ENCODE measurements around the gene KRT6A. TPM values are rescaled to one million over a fixed set of nuclear protein-coding genes. Genes with fewer than 3 reads are reported as not detected.

KRT6A gene
- total and polyA plus RNA-seq, 2 of the 8 experiments (the other 6 are each of a cell fraction or from before 2014, with no cell fraction given): 0.11 TPM; not detected in 1

GRCh38 chr12:52439845-52440244 is 53.2 kb downstream of the KRT6A start:
- no peak overlapping the region for H4K91ac ChIP-seq (replicated peaks; ENCODE audit: insufficient read length, low read length)
- H2AFZ ChIP-seq (ENCODE audit: low read length): no peak overlapping the region
- H3K23me2 ChIP-seq (ENCODE audit: low read depth, low read length): no peaks in the 10 kb centered on the region
- no peak overlapping the region for H2BK120ac ChIP-seq (replicated peaks; ENCODE audit: low read depth, low read length)
- peaks cover 0 to 5% (median 3%) of the 10 kb centered on the region in 4 experiments; a peak in 3 of 7 replicates for H3K4me1 ChIP-seq (replicated peaks in 1 of 4; ENCODE audit: control insufficient read depth in 3 of 4, insufficient read depth in 4 of 4, low read length in 3 of 4)
- DNase-seq (ENCODE audit: low read depth in 1 of 2, low spot score in 2 of 2): no peak
- no peak overlapping the region for H4K8ac ChIP-seq (ENCODE audit: extremely low read depth, insufficient read depth, low read length)
- H4K20me1 ChIP-seq (replicated peaks in 1 of 2; ENCODE audit: control insufficient read depth in 1 of 2, insufficient read depth in 2 of 2, low read length in 2 of 2): no peaks in the 10 kb centered on the region
- 87% methylated on average over 2 of the region's 2 CpGs; no CpG with 5 or more reads in 1 of the 2 experiments for WGBS, 2 experiments (ENCODE audit: extremely low coverage in 1 of 2, insufficient coverage in 1 of 2, insufficient read length in 1 of 2, insufficient replicate concordance in 2 of 2, low coverage in 1 of 2, low lambda C conversion rate in 2 of 2, missing lambda C conversion rate in 1 of 2)
- no peak overlapping the region for H3K23ac ChIP-seq (ENCODE audit: insufficient read length)
- no peak overlapping the region for H3K14ac ChIP-seq (ENCODE audit: insufficient read length)
- no peak overlapping the region for H3K4me3 ChIP-seq (ENCODE audit: extremely low read depth in 1 of 4, insufficient read depth in 2 of 4, low read depth in 3 of 4, low read length in 4 of 4)
- ChIA-PET CTCF (ENCODE audit: partially characterized antibody) (interaction anchor here (0.6 to 3.1 kb wide), 9 partner anchors 9 to 440 kb away, joined by 3 to 12 read pairs (median 4); no protein-coding TSS in a partner anchor), POLR2A (ENCODE audit: partially characterized antibody) (no interaction called here)
- TF ChIP-seq EP300 (IDR thresholded peaks at IDR 0.05; ENCODE audit: borderline replicate concordance in 1 of 2, low read depth in 2 of 2, low read length in 2 of 2) (no peak), RAD21 (IDR thresholded peaks at IDR 0.05 in 1 of 2, conservative IDR thresholded peaks at IDR 0.05 in 1 of 2; ENCODE audit: low read depth in 2 of 2, low read length in 2 of 2) (no peak), BCL11A (IDR thresholded peaks at IDR 0.05; ENCODE audit: low read depth in 2 of 2, low read length in 2 of 2) (no peak), ZNF274 (IDR thresholded peaks at IDR 0.05; ENCODE audit: borderline replicate concordance, extremely low read depth, low read length) (no peak), RFX5 (IDR thresholded peaks at IDR 0.05; ENCODE audit: borderline replicate concordance, low read depth, low read length) (no peak), JUN (IDR thresholded peaks at IDR 0.05; ENCODE audit: low read depth, low read length) (no peak), POU5F1 (IDR thresholded peaks at IDR 0.05; ENCODE audit: low read depth, low read length) (no peak), USF2 (IDR thresholded peaks at IDR 0.05; ENCODE audit: low read length) (no peak), CHD1 (IDR thresholded peaks at IDR 0.05; ENCODE audit: low read depth, low read length) (no peak), HDAC6 (IDR thresholded peaks at IDR 0.05; ENCODE audit: low read depth, low read length) (no peak)
- TF ChIP-seq, protein P1, sequence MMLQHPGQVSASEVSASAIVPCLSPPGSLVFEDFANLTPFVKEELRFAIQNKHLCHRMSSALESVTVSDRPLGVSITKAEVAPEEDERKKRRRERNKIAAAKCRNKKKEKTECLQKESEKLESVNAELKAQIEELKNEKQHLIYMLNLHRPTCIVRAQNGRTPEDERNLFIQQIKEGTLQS (IDR thresholded peaks at IDR 0.05; ENCODE audit: insufficient read depth, low read depth, low read length): no peak
- no peaks in the 10 kb centered on the region for H3K79me2 ChIP-seq (ENCODE audit: control insufficient read depth in 1 of 2, insufficient read depth in 2 of 2, low read length in 2 of 2)
- no peak overlapping the region for H2BK12ac ChIP-seq (ENCODE audit: low read depth, low read length)
- no peak overlapping the region for H2BK5ac ChIP-seq (ENCODE audit: low read depth, low read length)
- no peak overlapping the region for H3K4ac ChIP-seq (replicated peaks; ENCODE audit: insufficient read length, low read depth, low read length)
- no peak overlapping the region for H3K9ac ChIP-seq (replicated peaks in 1 of 4; ENCODE audit: extremely low read depth in 1 of 4, low read depth in 3 of 4, low read length in 3 of 4)
- no peak overlapping the region for H3K4me2 ChIP-seq (ENCODE audit: insufficient read depth in 1 of 2, low read depth in 2 of 2, low read length in 2 of 2)
- no peaks in the 10 kb centered on the region for H3K79me1 ChIP-seq (ENCODE audit: low read depth, low read length)
- no peak overlapping the region for H2BK20ac ChIP-seq (ENCODE audit: low read length)
- H3K36me3 ChIP-seq (ENCODE audit: control insufficient read depth in 2 of 4, insufficient read depth in 4 of 4, low read length in 3 of 4): no peaks in the 10 kb centered on the region
- H3K27ac ChIP-seq (ENCODE audit: low read depth, low read length): no peak overlapping the region
- H3K27me3 ChIP-seq (replicated peaks in 1 of 4; ENCODE audit: control insufficient read depth in 3 of 4, extremely low read depth in 1 of 4, insufficient read depth in 3 of 4, low read length in 3 of 4): no peaks in the 10 kb centered on the region; a peak in 2 of 7 replicates
- no peak overlapping the region for H3K18ac ChIP-seq (ENCODE audit: extremely low read depth, low read length)
- H2AK5ac ChIP-seq (ENCODE audit: low read depth, low read length): no peak overlapping the region
- no peak for FAIRE-seq
- no peaks in the 10 kb centered on the region for H3K9me3 ChIP-seq (ENCODE audit: insufficient read depth in 2 of 2, low read depth in 1 of 2, low read length in 1 of 2)
- no peak overlapping the region for H4K5ac ChIP-seq (ENCODE audit: insufficient read length, low read depth, low read length)
- H2BK15ac ChIP-seq (ENCODE audit: low read length): no peak overlapping the region
- no peak overlapping the region for H3K56ac ChIP-seq (replicated peaks; ENCODE audit: insufficient read length, low read depth, low read length)
